Renal cortical epithelial cell (primary cell): ENCODE measurements around the gene RHOV. TPM values are rescaled to one million over a fixed set of nuclear protein-coding genes. Genes with fewer than 3 reads are reported as not detected.

Experiments
- DNase-seq: peaks from one replicate; pipeline ENCODE4 v3.0.0-alpha.2; 2011; ENCODE audit warnings: low read depth
- total RNA-seq: library from RNA; depleted of rRNA; stranded (reverse); fragments of >200 nt; gene quantifications from 2 replicates; pipeline ENCODE4 v1.2.3, GENCODE V29; 2014

RHOV gene
- total RNA-seq, 1 donor from 2014 or later, result 0.45 TPM

DNA sequence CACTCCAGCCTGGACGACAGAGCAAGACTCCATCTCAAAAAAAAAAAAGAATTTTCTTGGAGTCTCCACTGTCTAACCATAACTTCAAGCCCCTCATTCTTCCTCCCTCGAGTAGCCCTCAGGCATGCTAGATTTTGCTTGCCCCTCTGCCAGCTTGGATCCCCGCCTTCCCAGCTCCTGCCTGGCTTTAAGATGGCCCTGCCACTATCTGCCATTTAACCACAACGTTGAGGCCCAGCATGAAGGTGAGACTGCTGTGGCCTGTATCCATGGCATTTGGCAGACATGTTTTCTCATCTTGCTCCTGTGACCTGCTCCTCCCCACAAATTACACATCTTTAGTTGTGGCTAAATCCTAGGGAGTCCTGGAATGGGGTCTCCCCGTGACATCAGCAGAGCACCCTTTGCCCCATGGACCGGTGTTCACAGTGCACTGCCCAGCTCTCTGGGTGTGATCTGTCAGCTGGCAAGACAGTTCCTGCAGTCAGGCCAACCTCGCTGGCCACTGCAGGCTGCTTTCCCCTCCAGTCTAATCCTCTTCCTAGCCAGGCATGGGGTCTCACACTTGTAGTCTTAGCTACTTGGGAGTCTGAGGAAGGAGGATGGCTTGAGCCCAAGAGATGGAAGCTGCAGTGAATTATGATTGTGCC is 30.6 kb upstream of the RHOV start:
- no peak for DNase-seq

DNA sequence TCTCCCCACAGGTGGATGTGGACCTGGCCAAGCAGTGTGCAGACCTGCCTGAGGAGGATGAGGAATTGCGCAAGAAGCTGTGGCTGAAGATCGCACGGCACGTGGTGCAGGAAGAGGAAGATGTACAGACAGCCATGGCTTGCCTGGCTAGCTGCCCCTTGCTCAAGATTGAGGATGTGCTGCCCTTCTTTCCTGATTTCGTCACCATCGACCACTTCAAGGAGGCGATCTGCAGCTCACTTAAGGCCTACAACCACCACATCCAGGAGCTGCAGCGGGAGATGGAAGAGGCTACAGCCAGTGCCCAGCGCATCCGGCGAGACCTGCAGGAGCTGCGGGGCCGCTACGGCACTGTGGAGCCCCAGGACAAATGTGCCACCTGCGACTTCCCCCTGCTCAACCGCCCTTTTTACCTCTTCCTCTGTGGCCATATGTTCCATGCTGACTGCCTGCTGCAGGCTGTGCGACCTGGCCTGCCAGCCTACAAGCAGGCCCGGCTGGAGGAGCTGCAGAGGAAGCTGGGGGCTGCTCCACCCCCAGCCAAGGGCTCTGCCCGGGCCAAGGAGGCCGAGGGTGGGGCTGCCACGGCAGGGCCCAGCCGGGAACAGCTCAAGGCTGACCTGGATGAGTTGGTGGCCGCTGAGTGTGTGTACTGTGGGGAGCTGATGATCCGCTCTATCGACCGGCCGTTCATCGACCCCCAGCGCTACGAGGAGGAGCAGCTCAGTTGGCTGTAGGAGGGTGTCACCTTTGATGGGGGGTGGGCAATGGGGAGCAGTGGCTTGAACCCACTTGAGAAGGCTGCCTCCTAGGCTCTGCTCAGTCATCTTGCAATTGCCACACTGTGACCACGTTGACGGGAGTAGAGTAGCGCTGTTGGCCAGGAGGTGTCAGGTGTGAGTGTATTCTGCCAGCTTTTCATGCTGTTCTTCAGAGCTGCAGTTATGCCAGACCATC is 28.8 kb upstream of the RHOV start:
- no peak for DNase-seq

DNA sequence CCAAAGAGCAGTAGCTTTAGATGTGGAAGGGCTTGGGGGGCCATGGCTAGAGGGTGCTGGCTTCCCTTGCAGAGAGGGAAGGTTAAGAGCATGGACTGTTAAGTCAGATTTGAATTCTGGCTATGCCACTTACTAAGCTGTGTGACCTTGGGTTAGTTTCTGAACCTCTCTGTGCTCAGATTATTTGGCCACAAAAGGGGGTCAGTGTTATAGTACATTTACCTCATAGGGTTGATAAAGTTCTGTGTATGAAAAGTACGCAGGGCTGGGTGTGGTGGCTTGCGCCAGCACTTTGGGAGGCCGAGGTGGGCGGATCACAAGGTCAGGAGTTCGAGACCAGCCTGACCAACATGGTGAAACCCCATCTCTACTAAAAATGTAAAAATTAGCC is 27.0 kb upstream of the RHOV start:
- DNase-seq, result no peak

DNA sequence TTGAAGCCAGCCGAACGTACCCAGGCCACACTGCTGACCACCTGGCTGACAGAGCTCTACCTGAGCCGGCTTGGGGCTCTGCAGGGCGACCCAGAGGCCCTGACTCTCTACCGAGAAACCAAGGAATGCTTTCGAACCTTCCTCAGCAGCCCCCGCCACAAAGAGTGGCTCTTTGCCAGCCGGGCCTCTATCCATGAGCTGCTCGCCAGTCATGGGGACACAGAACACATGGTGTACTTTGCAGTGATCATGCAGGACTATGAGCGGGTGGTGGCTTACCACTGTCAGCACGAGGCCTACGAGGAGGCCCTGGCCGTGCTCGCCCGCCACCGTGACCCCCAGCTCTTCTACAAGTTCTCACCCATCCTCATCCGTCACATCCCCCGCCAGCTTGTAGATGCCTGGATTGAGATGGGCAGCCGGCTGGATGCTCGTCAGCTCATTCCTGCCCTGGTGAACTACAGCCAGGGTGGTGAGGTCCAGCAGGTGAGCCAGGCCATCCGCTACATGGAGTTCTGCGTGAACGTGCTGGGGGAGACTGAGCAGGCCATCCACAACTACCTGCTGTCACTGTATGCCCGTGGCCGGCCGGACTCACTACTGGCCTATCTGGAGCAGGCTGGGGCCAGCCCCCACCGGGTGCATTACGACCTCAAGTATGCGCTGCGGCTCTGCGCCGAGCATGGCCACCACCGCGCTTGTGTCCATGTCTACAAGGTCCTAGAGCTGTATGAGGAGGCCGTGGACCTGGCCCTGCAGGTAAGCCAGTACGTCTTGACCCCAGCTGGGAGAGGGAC is 26.4 kb upstream of the RHOV start:
- DNase-seq, result no peak

DNA sequence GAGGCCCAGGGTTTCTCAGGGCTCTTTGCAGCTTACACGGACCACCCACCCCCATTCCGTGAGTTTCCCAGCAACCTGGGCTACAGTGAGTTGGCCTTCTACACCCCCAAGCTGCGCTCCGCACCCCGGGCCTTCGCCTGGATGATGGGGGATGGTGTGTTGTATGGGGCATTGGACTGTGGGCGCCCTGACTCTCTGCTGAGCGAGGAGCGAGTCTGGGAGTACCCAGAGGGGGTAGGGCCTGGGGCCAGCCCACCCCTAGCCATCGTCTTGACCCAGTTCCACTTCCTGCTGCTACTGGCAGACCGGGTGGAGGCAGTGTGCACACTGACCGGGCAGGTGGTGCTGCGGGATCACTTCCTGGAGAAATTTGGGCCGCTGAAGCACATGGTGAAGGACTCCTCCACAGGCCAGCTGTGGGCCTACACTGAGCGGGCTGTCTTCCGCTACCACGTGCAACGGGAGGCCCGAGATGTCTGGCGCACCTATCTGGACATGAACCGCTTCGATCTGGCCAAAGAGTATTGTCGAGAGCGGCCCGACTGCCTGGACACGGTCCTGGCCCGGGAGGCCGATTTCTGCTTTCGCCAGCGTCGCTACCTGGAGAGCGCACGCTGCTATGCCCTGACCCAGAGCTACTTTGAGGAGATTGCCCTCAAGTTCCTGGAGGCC is 25.6 kb upstream of the RHOV start:
- DNase-seq, result no peak

DNA sequence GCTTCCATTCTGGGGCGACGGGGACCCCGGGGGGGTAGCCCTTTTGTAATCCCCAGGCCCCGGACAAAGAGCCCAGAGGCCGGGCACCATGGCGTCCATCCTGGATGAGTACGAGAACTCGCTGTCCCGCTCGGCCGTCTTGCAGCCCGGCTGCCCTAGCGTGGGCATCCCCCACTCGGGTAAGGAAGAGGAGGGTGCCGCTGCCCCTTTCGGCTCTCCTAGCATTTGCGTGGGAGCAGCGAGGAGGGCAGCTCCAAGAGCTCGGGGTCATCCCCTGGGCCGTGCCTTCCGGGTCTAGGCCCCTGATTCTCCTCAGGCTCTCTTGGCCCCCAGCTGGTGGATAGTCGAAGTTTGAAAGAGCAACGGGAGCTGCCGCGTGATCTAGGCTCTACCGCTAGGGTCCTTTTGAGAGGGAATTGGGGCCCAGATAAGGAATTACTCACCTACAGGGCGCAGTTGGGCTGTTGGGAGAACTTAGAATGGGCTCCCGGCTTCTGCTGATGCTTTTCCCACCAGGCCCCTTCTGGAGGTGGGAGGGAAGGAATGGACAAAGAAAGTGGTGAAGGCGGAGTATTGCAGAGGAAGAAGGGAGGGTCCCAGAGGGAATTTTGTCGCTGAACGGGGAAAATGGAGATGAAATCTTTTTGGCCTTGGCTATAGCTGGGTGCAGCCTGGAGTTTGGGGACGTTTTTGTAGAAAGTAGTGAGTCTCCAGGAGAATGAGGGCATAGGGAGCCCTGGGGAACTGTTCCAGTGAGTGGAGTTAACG is 20.8 kb upstream of the RHOV start:
- DNase-seq, result peak; percentile 60

DNA sequence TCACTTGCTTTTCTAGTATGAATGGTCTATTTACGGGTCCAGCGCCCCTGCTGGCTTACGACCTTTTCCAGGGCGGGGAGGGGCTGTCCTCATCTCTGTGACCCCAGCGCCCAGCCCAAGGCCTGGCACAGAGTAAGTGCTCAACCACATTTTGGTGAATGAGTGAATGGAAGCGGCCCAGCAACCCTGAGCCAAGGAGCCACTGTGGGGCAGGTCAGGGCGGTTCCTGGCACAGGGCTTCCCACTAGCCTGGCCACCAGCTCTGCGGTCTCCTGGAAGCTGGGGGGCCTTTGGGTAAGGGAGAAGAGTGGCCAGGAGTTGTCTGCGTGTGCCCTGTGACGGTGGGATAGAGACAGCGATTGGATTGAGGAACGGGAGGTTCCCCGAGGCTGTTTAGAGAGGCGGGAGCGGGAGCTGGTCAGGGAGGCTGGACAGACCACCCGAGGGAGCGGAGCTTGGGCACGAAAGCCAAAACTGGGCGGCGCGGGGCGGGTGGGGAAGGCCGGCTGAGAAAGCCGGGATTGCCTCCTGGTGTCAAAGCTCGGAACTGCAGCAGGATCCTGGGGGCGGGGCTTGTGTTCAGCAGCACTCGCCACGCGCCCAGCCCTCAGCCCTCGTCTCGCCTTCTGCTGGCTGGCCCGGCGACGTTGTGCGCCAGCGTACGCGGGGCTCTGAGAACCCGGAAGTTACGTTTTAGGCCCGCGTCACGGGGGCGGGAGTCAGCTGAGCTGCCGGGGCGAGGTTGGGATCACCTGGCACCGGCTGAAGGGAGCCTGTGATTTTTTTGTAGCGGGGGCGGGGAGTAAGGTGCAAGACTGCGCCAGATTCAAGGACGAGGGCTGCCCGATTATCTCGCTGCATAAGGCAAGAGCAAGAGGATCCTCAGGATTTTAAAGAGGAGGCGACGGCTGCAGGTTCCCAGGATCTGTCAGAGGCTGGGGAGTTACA is 20.0 kb upstream of the RHOV start, which contains the start of gene VPS18:
VPS18 (plus strand) TSS at position 718 of the 948 bp plus-strand sequence. CDS start 319 bp downstream, outside the sequence.
- peak; percentile 90 for DNase-seq

DNA sequence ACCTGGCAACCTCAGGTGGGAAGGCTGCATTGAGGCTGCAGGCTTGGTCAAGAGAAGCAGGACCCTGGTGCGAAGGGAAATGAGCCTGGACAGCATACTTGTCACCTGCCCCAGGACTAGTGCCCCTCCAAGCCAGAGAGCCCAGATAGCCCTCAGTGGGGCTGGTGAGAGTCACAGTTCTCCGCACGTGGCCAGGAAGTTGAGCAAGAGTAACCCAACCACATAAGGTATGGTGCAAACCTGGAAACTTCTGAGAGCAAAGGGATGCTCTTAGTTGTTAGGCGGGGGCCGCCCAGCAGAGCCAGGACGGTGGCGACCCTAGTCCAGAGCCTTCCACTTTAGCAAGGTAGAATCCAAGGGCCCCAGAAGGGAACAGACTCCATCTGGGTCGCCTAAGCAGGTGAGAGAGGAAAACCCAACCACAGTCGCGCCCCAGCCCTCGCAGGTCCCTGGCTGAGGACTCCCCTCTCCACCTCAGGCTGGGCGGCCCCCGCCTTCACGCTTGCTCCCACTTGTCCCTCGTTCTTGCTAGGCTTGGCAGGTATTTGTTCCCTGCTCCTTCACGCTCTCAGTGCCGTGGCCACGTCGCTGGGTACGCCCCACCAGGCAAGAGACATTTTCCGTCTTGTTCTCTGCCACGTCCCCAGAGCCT is 19.1 kb upstream of the RHOV start:
- no peak for DNase-seq

DNA sequence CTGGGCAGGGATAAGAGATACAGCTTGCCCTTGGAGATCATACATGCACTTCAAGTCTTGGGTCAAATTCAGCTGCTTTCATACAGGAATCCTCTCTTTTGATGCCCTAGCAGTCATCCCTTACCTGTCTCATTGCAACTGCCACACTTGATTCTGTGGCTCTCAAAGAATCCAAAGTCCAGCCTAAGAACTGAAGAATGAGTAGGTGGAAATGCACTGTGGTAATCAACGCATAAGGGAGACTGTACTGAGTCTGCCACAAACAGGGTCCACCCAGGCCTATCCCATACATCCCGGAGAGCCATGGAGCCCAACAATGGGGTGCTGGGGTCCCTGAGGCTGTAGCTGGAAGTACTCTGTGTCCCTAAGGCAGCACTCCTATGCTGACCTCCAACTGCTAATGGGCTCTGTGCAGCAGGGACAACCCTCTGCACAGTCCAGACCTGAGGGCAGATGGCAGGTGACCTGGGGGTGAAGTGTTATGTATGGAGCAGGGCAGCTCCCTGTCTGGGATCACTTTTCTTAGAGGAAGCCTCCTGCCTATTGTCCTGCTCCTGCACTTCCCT is 18.5 kb upstream of the RHOV start:
- no peak for DNase-seq

DNA sequence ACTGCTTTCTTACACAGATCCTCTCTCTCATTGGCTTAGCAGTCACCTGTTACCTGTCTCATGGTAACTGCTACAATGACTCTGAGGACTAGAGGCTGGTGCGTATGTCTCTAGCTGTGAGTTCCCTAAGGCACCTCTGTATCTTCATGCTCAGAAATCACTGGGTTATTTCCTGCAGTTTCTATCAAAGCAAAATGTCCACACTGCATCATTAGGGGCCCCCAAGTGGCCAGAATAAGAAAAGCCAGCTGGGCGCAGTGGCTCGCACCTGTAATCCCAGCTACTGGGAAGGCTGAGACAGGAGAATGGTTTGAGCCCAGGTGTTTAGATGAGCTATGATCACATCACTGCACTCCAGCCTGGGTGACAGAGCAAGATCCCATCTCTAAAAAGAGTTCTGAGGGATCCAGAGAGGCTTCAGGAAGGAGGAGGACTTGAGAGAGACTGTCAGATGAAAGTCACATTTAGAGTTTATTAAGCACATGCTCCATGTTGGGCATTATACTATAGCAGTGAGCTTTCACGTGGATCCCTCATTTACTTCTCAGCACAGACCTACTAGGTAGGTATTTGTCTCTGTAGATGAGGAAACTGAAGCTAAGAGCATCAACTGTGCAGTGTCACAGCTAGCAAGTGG is 17.9 kb upstream of the RHOV start:
- DNase-seq, result peak; percentile 63

DNA sequence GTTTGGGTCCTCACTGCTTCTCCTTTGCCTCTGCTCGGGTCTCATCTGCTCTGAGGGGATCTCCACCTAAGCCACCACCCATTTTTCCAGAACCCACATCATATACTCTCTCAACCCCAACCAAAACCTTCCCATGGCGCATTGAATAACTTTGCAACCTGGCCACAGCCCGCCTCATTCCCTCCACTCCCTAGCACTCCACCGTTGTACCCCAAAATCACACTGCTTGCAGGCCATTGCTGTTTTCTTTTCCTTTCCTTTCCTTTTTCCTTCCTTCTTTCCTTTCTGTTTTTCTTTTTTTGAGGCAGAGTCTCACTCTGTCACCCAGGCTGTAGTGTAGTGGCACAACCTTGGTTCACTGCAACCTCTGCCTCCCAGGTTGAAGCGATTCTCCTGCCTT is 17.1 kb upstream of the RHOV start:
- DNase-seq, result no peak

DNA sequence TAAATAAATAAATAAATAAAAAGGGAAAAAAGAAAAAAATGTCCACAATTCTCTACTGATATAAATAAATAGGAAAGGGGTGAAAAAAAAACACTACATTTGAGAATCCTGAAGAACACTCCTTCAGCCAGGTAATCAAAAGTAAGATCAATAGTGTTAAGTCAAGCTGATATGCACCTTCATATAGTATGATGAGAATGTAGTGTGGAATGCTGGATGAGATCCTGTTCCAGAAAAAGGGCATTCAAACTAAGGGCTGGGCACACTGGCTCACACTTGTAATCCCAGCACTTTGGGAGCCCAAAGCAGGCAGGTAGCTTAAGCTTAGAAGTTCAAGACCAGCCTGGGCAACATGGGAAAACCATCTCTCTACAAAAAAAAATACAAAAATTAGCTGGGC is 15.1 kb upstream of the RHOV start:
- no peak for DNase-seq

DNA sequence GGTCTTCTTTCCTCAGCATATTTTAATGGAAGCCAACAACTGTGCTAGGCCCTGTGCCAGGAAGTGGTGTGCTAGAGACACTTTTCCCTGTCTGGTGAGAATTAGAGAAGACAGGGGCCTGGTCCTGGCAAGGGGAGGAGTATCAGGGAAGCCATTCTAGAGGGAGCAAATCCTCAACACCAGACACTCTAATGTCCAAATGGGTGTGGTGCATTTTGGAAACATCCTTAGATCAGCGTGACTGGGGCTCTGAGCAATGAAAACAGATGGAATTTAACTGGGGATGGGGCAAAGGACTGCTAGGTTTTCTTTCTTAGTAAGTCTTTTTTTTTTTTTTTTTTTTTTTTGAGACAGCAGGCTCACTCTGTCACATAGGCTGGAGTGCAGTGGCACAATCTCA is 12.6 kb upstream of the RHOV start:
- DNase-seq, result no peak

DNA sequence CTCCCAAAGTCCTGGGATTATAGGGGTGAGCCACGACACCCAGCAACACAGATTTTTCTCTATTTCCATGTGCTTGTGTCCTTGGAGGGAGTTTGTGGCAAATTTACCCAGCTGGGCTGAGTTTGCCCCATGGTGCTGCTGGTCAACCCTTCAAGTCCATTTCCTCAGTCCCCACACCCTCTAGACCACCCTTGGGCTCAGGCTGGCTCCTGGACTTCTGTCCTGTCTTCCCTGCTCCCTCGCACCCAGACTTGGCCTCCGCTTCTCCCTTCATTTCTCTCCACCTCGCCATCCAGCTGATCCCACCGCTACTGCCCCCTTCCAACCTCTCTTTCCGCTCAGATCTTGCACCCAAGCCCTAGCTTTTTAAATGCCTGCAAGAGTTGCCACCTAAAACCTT is 7.3 kb upstream of the RHOV start:
- no peak for DNase-seq

DNA sequence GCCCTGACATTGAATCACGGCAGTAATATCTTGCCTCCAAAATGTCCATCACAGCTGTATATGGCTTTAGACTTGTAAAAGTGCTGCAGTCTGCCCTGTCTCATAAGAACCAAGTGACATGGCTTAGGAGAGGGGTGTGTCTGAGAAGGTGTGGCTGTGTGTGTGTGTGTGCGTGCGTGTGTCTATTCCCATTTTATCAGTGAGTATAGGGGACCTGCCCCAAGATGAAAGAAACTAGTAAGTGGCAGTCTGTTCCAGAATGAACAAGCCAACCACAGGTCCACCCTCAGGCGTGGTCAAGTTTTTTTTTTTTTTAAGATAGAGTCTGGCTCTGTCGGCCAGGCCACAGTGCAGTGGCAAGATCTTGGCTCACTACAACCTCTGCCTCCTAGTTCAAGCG is 5.6 kb upstream of the RHOV start:
- no peak for DNase-seq

DNA sequence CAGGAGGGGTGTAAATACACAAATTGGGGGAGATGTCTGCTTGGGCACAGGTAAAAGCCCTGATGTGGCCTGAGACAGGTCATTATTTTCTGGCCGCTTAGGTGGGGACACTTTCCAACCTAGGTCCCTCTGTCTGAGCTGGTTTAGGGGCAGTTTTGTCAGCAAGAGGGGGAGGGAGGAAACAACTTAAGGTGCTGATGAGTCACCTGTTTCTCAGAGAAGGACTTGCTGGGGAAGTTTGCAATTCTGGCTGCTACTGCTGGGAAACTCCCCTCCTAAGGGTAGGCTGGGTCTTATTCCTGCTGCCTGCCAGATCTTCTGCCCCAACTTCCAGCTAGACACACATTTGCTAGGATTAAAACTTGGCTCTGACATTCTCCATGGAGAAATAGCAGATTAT is 4.8 kb upstream of the RHOV start:
- peak; percentile 97 for DNase-seq

DNA sequence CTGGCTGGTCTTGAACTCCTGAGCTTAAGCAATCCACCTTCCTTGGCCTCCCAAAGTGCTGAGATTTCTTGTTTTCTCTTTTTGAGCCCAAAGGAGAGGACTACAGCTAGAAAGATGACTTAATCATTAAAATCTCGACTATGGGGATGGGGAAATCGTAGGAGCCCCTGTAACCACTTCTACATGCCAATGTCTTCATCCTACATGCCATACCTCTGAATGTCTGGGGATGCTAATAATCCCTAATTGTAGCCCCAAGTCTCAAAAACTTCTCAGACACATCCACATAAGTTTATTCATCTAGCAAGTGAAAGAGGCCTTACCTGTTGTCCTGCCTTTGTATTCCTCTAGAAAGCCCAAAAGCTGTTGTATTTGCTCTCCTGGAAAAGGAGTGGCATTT is 3.7 kb upstream of the RHOV start:
- peak; percentile 31 for DNase-seq

DNA sequence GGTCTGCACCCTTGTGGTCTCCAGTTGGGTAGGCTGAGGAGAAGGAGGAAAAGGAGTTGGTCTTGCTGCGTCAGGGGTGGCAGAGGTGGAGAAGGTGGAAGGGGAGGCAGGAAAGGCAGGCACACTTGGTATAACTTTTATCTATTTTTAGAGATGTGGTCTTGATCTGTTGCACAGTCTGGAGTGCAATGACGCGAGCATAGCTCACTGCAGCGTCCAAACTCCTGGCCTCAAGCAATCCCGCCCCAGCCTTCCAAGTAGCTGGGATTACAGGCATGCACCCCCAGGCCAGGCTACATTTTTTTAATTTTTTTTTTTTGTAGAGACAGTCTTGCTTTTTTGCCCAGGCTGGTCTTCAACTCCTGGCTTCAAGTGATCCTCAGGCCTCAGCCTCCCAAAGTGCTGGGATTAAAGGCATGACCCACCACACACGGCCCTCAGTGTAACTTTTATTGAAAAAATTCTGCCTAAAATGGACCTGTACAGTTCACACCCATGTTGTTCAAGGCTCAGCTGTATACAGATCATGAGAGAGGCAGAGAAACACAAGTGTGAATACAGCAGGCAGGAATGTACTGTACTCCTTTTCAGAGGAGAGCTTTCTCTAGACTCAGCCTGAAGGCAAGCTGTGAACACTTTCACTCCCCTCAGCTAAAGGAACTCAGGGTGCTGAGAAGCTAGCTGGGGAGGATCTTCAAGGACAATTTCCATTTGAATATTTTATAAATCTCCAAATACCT is 2.1 kb upstream of the RHOV start:
- DNase-seq, result peak; percentile 46
